Astrocyte (in vitro differentiated cells and primary cell): ENCODE measurements around the gene TIGD1.

Experiments used
- EZH2 ChIP-seq: IDR thresholded peaks from 2 replicates; pipeline ENCODE4 v1.6.1; 2012; ENCODE audit warnings: mild to moderate bottlenecking, low read length, inconsistent platforms; ENCODE audit not compliant: insufficient read depth
- TF ChIP-seq, protein P1 (sequence below): IDR thresholded peaks from 2 replicates; pipeline ENCODE4 v1.5.1; 2011; ENCODE audit warnings: low read depth, mild to moderate bottlenecking, inconsistent platforms, low read length, moderate library complexity; ENCODE audit not compliant: insufficient read depth

DNA sequence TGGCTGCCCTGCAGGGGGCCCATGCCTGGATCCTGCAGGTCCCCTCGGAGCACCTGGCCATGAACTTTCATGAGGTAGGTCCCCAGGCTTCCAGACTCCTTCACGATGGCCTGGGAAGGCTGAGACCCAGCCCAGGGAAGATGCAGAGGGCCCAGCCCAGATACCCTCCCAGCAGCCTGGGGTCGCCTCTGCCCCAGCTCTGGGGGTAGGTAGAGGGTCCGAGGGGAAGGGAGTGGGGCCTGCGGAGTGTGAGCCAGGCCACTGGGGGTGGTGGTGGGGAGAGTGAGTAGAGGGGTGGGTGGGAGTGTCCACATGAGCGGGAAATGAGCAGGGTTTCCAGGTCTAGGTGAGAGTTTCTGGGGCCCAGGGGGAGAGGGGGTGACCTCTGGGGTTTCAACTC is 25.6 kb downstream of the TIGD1 start:
- TF ChIP-seq EZH2 = no peak
- TF ChIP-seq, protein P1, sequence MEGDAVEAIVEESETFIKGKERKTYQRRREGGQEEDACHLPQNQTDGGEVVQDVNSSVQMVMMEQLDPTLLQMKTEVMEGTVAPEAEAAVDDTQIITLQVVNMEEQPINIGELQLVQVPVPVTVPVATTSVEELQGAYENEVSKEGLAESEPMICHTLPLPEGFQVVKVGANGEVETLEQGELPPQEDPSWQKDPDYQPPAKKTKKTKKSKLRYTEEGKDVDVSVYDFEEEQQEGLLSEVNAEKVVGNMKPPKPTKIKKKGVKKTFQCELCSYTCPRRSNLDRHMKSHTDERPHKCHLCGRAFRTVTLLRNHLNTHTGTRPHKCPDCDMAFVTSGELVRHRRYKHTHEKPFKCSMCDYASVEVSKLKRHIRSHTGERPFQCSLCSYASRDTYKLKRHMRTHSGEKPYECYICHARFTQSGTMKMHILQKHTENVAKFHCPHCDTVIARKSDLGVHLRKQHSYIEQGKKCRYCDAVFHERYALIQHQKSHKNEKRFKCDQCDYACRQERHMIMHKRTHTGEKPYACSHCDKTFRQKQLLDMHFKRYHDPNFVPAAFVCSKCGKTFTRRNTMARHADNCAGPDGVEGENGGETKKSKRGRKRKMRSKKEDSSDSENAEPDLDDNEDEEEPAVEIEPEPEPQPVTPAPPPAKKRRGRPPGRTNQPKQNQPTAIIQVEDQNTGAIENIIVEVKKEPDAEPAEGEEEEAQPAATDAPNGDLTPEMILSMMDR = no peak
